HCT116 (cell line): ENCODE measurements around the gene ZP1. TPM values are rescaled to one million over a fixed set of nuclear protein-coding genes. Genes with fewer than 3 reads are reported as not detected.

ENCODE experiments used
- ATAC-seq: fragments of 200-7000 bp; cut with Tn5 transposase; 2 replicates; pipeline ENCODE4 v1.9.1; 2020; ENCODE audit warnings: mild to moderate bottlenecking, moderate library complexity
- BruUV-seq: library from RNA; stranded (reverse); fragments of 400-500 nt; replicated peaks from 2 replicates; lab custom pipeline; 2021; lab: Mats Ljungman, UMichigan
- CTCF ChIA-PET: fragments of 300-600 bp; sonication (Branson Sonifier 250); formaldehyde crosslinking; loops from one replicate; lab custom pipeline; 2021; ENCODE audit warnings: antibody characterized with exemption; lab: Charles Lee
- POLR2A ChIA-PET: fragments of 300-600, 350-600 bp; sonication (Branson Sonifier 250); formaldehyde crosslinking; loops from one replicate; lab custom pipeline; 2021; ENCODE audit warnings: antibody characterized with exemption; lab: Charles Lee
- RAD21 ChIA-PET, 2 experiments: fragments of 300-600 bp; sonication (Branson Sonifier 250); formaldehyde crosslinking; loops; one replicate each; lab custom pipeline; 2023; ENCODE audit warnings: low total read pairs in 2 of 2; ENCODE audit not compliant: uncharacterized antibody in 2 of 2, unreplicated experiment in 2 of 2, low non-redundant PET in 1 of 2; lab: Charles Lee
- DNase-seq: peaks from one replicate; pipeline ENCODE4 v3.0.0-alpha.2; 2010; ENCODE audit warnings: low read depth, low spot score
- H2AFZ ChIP-seq: fragments of 200-600 bp; shearing (Covaris generic), sonication (generic); 2 replicates; pipeline ENCODE4 v1.6.1; 2017; ENCODE audit warnings: low read depth, mixed run types, mixed read lengths, antibody characterized with exemption, low read length; ENCODE audit not compliant: poor library complexity, severe bottlenecking
- H3K27ac ChIP-seq: 2 replicates; pipeline ENCODE4 v1.5.1; 2012; ENCODE audit warnings: low read depth, low read length
- H3K27me3 ChIP-seq: fragments of 200-600 bp; sonication (generic); 2 replicates; pipeline ENCODE4 v1.6.1; 2016; ENCODE audit warnings: mixed run types, low read length, mixed read lengths; ENCODE audit not compliant: insufficient read depth
- H3K36me3 ChIP-seq, 2 experiments: fragments of 200-500 bp in 1 of 2; fragments of 200-600 bp in 1 of 2; sonication (Bioruptor generic) in 1 of 2; sonication (generic) in 1 of 2; 2 replicates each; pipeline versions ENCODE4 v1.5.1 to v1.6.1; 2014 to 2016; ENCODE audit warnings: low read length in 2 of 2, inconsistent platforms in 1 of 2, mixed read lengths in 1 of 2, mixed run types in 1 of 2; ENCODE audit not compliant: insufficient read depth in 2 of 2, control insufficient read depth in 1 of 2
- H3K4me1 ChIP-seq, 2 experiments: fragments of 200-600 bp in 1 of 2; sonication (generic) in 1 of 2; 2 replicates each; pipeline versions ENCODE4 v1.5.1 to v1.6.1; 2012 to 2017; ENCODE audit warnings: low read length in 2 of 2, inconsistent platforms in 1 of 2, mild to moderate bottlenecking in 1 of 2, mixed read lengths in 1 of 2, mixed run types in 1 of 2, moderate library complexity in 1 of 2; ENCODE audit not compliant: insufficient read depth in 2 of 2, control insufficient read depth in 1 of 2
- H3K4me2 ChIP-seq: fragments of 200-600 bp; sonication (generic); 2 replicates; pipeline ENCODE4 v1.6.1; 2017; ENCODE audit warnings: mixed run types, low read length, mixed read lengths
- H3K4me3 ChIP-seq, 2 experiments: fragments of 200-600 bp in 1 of 2; sonication (generic) in 1 of 2; replicated peaks in 1 of 2; 2 replicates each; pipeline ENCODE4 v1.5.1; 2011 to 2016; ENCODE audit warnings: low read length in 2 of 2, control low read depth in 1 of 2, low read depth in 1 of 2, mild to moderate bottlenecking in 1 of 2, mixed read lengths in 1 of 2, mixed run types in 1 of 2
- H3K79me2 ChIP-seq: fragments of 200-600 bp; sonication (generic); 2 replicates; pipeline ENCODE4 v1.6.1; 2017; ENCODE audit warnings: mild to moderate bottlenecking, mixed run types, low read length, moderate library complexity, mixed read lengths; ENCODE audit not compliant: insufficient read depth
- H3K9ac ChIP-seq: fragments of 200-600 bp; sonication (generic); 2 replicates; pipeline ENCODE4 v1.6.1; 2016; ENCODE audit warnings: low read length, mixed read lengths
- H3K9me2 ChIP-seq: fragments of 200-600 bp; sonication (generic), shearing (Covaris generic); 2 replicates; pipeline ENCODE4 v1.6.1; 2017; ENCODE audit warnings: mixed run types, mild to moderate bottlenecking, moderate library complexity; ENCODE audit not compliant: insufficient read depth
- H3K9me3 ChIP-seq, 2 experiments: fragments of 200-500 bp in 1 of 2; fragments of 200-600 bp in 1 of 2; sonication (Bioruptor generic) in 1 of 2; sonication (generic) in 1 of 2; 2 replicates each; pipeline ENCODE4 v1.6.1; 2014 to 2017; ENCODE audit warnings: low read length in 2 of 2, mixed read lengths in 2 of 2, inconsistent platforms in 1 of 2, low read depth in 1 of 2, mild to moderate bottlenecking in 1 of 2, mixed run types in 1 of 2, moderate library complexity in 1 of 2; ENCODE audit not compliant: control insufficient read depth in 1 of 2, insufficient read depth in 1 of 2
- H4K20me1 ChIP-seq: fragments of 200-600 bp; sonication (generic), shearing (Covaris generic); 2 replicates; pipeline ENCODE4 v1.6.1; 2017; ENCODE audit warnings: mixed run types, mild to moderate bottlenecking, moderate library complexity; ENCODE audit not compliant: insufficient read depth
- ATF3 ChIP-seq: IDR thresholded peaks from 2 replicates; pipeline ENCODE4 v1.6.1; 2012
- CEBPB ChIP-seq: IDR thresholded peaks from 2 replicates; pipeline ENCODE4 v1.6.1; 2012; ENCODE audit warnings: low read depth
- ELF1 ChIP-seq: IDR thresholded peaks from 2 replicates; pipeline ENCODE4 v1.6.1; 2012; ENCODE audit warnings: low read depth, borderline replicate concordance
- EZH2phosphoT487 ChIP-seq: fragments of 200-600 bp; IDR thresholded peaks from 2 replicates; pipeline ENCODE4 v1.6.1; 2018; ENCODE audit warnings: antibody characterized with exemption, borderline replicate concordance
- POLR2A ChIP-seq: IDR thresholded peaks from 2 replicates; pipeline ENCODE4 v1.7.0; 2011; ENCODE audit warnings: borderline replicate concordance; ENCODE audit not compliant: insufficient read depth, insufficient read length; ENCODE audit errors: extremely low read depth
- POLR2AphosphoS5 ChIP-seq: IDR thresholded peaks from 2 replicates; pipeline ENCODE4 v1.6.1; 2011; ENCODE audit warnings: mild to moderate bottlenecking, low read depth, low read length, moderate library complexity
- RAD21 ChIP-seq: IDR thresholded peaks from 2 replicates; pipeline ENCODE4 v1.6.1; 2012; ENCODE audit warnings: low read depth, mild to moderate bottlenecking
- SIN3A ChIP-seq: IDR thresholded peaks from 2 replicates; pipeline ENCODE4 v1.6.1; 2012; ENCODE audit warnings: low read depth
- SP1 ChIP-seq: IDR thresholded peaks from 2 replicates; pipeline ENCODE4 v1.6.1; 2012; ENCODE audit warnings: low read depth
- TCF7L2 ChIP-seq: IDR thresholded peaks from 2 replicates; pipeline ENCODE4 v1.7.0; 2011; ENCODE audit warnings: borderline replicate concordance, inconsistent platforms; ENCODE audit not compliant: insufficient read depth, insufficient read length; ENCODE audit errors: extremely low read depth
- ZNF274 ChIP-seq: fragments of 200-500 bp; sonication (Bioruptor generic); IDR thresholded peaks from 2 replicates; pipeline ENCODE4 v1.6.1; 2014; ENCODE audit warnings: mild to moderate bottlenecking, low read depth, low read length, inconsistent platforms
- intact Hi-C: fragments of 100-400 bp; cut with micrococcal nuclease; formaldehyde crosslinking; loops from 2 replicates; pipeline ENCODE4 v1.10.0; 2022
- total RNA-seq: library from RNA; stranded (reverse); gene quantifications from one replicate; pipeline ENCODE4 v1.2.1, GENCODE V29; 2021; ENCODE audit not compliant: unreplicated experiment
- TF ChIP-seq, protein P1 (sequence below): IDR thresholded peaks from 2 replicates; pipeline ENCODE4 v1.6.1; 2012

The ZP1 gene
- total RNA-seq, 1 experiment from 2014 or later: not detected

DNA sequence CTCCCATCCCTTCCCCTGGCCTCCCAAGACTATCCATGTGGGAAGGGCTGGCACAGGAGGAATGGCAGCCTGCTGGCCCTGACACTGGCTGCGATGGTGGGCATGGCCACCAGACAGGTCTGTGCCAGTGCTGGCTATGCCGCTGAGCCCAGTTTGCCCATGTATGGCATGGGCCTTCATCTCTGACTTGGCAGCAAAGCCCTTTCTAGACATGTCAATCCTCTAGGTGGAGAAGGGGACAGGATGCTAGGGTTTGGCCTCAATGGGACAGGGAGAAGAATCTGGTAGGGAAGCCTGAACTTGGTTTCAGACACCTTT is 8.8 kb downstream of the ZP1 start (continued):
- no peak for TF ChIP-seq ELF1

GRCh38 chr11:60878245-60879101 is 11.1 kb downstream of the ZP1 start:
- Histone ChIP-seq H3K4me1 (no peaks in the 10 kb centered on the region), H4K20me1 (no peaks in the 10 kb centered on the region), H3K9me2 (no peaks in the 10 kb centered on the region), H3K4me3 (no peak overlapping the region), H3K9ac (no peak overlapping the region), H3K9me3 (no peaks in the 10 kb centered on the region), H3K27me3 (no peaks in the 10 kb centered on the region), H3K27ac (no peak overlapping the region), H3K4me2 (no peak overlapping the region), H3K36me3 (peaks cover 4 to 5% of the 10 kb centered on the region in 2 experiments; a peak in 2 of 4 replicates), H3K79me2 (no peaks in the 10 kb centered on the region), H2AFZ (no peak overlapping the region)
- ATAC-seq (no peak), DNase-seq (no peak)
- RAD21 ChIA-PET: no interaction called here
- no TSS peak for BruUV-seq
- CTCF ChIA-PET: interaction anchor here (1.2 kb wide), 1 partner anchor 9 kb away, joined by 4 read pairs; no protein-coding TSS in a partner anchor
- POLR2A ChIA-PET: no interaction called here
- no peak for TF ChIP-seq ZNF274
- TF ChIP-seq POLR2AphosphoS5: no peak
- no peak for TF ChIP-seq EZH2phosphoT487
- intact Hi-C loops: no loop called here

DNA sequence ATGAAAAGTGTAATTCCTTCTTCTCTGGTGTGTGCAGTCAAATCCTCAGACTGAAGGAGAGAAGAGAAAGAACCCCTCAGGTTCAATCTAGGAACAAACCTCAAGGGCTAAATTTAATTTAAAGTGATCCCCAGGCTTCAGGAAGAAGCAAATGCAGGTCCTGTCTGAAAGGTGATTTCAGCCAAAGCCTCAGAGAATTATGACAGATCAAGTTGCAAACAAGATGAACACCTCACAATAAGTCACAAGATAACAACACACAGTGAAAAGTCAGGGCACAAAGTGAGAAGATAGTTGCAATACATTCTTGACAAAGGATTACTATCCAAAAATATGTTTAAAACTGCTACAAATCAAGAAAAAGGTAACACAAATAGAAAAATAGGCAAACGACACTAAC is 11.8 kb downstream of the ZP1 start:
- CTCF ChIA-PET: no interaction called here
- H3K27me3 ChIP-seq: no peaks in the 10 kb centered on the region
- intact Hi-C loops: no loop called here
- RAD21 ChIA-PET: no interaction called here
- H3K27ac ChIP-seq: no peak overlapping the region
- H3K79me2 ChIP-seq: no peaks in the 10 kb centered on the region
- H3K9ac ChIP-seq: no peak overlapping the region
- H3K9me3 ChIP-seq: no peaks in the 10 kb centered on the region
- POLR2A ChIA-PET: no interaction called here
- H3K4me2 ChIP-seq: no peak overlapping the region
- H2AFZ ChIP-seq: no peak overlapping the region
- DNase-seq: no peak
- H3K36me3 ChIP-seq: peaks cover 4 to 5% of the 10 kb centered on the region in 2 experiments; a peak in 2 of 4 replicates
- no peaks in the 10 kb centered on the region for H3K9me2 ChIP-seq
- TF ChIP-seq ATF3: no peak
- no peak for TF ChIP-seq TCF7L2
- no peak for TF ChIP-seq RAD21
- no peak for TF ChIP-seq SP1
- TF ChIP-seq SIN3A: no peak
- no peak for TF ChIP-seq POLR2A
- no peak for TF ChIP-seq CEBPB
- TF ChIP-seq, protein P1, sequence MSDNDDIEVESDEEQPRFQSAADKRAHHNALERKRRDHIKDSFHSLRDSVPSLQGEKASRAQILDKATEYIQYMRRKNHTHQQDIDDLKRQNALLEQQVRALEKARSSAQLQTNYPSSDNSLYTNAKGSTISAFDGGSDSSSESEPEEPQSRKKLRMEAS: no peak
- no TSS peak for BruUV-seq
- H4K20me1 ChIP-seq: no peaks in the 10 kb centered on the region
- ATAC-seq: no peak
- no peak overlapping the region for H3K4me3 ChIP-seq
- no peaks in the 10 kb centered on the region for H3K4me1 ChIP-seq
